NCI-H460 (cell line): ENCODE results near the gene ZFPM1. TPM values are rescaled to one million over a fixed set of nuclear protein-coding genes. Genes with fewer than 3 reads are reported as not detected.

Source experiments
- DNase-seq: peaks from one replicate; pipeline ENCODE4 v3.0.0-alpha.2; 2016; ENCODE audit warnings: low read depth; ENCODE audit errors: extremely low read depth
- total RNA-seq: library from RNA; depleted of rRNA; stranded (reverse); fragments of >200 nt; shearing (Covaris generic); gene quantifications from 2 replicates; pipeline ENCODE4 v1.2.3, GENCODE V29; 2014

ZFPM1 gene
- total RNA-seq, 1 experiment from 2014 or later, result 0.67 TPM

GRCh38 chr16:88524274-88524972 is 71.3 kb downstream of the ZFPM1 start:
- DNase-seq, result no peak

GRCh38 chr16:88524973-88525662 is 72.0 kb downstream of the ZFPM1 start:
- no peak for DNase-seq

DNA sequence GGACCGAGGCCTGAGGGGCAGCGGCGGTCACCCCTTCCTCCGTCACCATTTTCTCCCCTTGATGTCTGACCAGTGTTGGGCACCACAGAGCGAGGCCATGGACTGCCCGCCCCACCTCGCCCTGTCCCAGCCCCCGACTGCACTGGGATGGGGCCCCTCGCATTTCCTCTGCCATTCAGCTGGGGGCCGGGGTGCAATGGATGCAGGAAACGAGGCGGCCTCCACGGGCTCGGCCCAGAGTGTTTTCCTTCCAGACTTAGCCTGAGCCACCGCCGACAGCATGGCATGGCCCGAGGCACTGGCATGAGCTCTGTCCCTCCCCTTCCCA is 72.5 kb downstream of the ZFPM1 start:
- DNase-seq, result no peak

DNA sequence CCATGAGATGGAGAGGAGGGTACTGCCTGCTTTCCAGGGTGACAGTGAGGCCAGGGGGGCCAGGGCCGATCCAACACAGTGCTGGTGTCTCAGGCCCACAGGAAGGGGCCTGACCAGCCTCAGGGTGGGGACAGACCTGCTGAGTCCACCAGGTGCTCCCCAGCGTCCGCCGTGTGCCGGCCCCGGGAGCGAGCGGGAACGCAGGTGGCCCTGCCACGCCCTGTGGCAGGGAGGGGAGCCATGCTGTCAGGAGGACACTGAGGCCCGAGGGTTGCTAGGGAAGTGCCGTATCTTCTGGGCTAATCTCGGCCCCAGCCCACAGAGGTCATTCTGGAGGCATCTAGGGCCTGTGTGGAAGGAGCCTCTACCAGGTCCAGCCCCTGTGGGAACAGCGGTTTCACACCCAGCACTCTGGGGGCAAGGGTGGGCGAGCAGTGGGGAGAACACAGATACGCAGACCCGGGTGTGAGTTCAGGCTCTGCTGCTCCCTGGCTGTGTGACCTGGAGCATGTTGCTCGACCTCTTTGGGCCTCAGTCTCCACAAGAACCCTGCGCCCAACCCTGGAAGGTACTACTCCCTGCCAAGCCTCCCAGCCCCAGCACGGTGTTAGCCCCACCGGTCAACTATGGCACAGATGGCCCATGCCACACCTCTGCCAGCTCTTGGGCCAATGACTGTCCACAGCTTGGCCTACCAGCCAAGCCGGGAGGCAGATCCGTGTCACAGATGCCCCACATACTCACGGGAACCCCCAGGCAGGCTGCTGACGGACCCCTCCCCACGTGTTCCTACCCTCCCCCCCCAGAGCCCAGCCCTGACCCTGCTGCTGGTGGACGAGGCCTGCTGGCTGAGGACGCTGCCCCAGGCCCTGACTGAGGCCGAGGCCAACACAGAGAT is 73.2 kb downstream of the ZFPM1 start:
- no peak for DNase-seq

DNA sequence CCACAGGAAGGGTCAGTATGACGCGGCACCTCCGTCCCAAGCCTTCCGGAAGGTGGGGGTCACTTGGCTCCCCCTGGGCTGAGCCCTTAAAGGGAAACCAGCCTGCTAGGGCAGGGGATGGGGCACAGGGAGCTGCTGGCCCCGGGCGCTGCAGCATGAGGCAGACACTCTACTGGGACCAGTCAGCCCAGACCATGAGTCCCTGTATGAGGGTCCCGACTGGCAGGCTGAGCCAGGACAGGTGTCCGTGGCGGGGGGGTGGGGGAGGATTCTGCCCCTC is 73.8 kb downstream of the ZFPM1 start:
- DNase-seq, result no peak

- DNase-seq, result no peak
Observed at GRCh38 chr16:88527186-88527936, 74.3 kb downstream of the ZFPM1 start.

DNA sequence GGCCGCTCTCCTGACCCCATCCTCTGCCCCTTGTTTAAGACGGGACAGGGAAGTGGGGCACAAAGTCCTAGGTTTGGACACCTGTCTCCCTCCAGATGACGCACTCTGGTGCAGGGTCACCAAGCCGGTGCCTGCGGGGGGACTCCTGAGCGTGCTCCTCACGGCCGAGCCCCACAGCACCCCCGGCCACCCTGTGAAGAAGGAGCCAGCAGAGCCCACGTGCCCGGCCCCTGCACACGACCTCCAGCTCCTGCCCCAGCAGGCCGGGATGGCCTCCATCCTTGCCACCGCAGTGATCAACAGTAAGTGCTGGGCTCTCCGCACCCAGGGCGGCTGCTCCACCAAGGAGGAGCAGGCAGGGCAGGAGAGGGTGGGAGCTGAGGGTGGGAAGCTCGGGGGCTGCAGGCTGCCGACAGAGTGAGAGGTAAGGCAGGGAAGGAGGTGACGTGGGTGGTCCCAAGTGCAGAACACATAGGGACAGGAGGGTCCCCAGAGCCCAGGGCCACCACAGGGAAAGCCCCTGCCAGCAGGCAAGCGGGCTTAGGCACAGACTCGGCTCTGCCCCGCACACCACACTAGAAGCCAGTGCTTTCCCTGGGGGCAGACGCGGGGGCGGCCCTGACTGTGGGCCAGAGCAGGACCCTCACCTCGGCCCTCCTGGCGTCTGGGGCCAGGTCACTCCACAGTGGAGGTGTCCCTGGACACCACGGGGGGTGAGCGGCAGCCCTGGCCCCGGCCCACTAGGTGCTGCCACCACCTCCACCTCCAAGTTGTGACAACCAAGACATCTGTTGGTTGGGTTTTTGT is 75.1 kb downstream of the ZFPM1 start:
- DNase-seq, result no peak

- DNase-seq, result no peak
Observed at GRCh38 chr16:88528902-88529318, 75.8 kb downstream of the ZFPM1 start.

DNA sequence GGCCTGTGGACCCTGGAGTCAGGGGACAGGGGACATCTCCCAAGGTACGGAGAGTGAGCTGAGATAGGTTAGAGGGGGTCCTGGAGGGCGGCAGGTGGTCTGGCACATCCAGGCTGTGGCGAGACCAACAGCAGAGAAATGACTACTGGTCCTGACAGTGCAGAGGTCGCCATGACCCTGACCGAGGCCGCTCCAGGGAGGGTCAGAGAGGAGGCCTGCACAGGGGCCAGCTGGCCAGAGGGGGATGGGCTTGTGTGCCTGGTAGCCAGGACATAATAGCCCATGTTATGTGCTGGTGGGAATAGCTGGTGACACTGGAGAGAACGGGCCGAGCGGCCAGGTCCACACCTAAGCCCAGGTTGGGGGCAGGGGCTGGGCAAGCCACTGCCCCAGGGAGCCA is 76.5 kb downstream of the ZFPM1 start:
- DNase-seq, result no peak

GRCh38 chr16:88530051-88530857 is 77.2 kb downstream of the ZFPM1 start:
- no peak for DNase-seq

DNA sequence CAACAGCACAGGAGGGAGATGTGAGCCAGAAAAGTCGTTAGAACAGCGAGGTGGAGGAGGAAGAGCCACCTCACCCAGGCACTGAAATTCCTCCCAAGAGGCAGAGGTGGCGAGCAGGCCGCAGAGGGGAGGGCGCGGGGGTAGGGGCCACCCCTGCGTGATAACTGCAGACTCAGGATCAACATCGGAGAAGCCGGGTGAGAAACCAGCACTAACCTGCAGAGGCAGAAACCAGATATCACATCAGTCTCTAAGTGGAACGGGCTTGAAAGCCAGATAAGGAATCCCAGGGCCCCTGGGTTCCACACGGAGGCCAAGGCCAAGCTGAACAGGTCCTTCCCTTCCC is 77.8 kb downstream of the ZFPM1 start:
- DNase-seq, result no peak

GRCh38 chr16:88531346-88531745 is 78.3 kb downstream of the ZFPM1 start:
- DNase-seq, result no peak

- no peak for DNase-seq
Observed at GRCh38 chr16:88531931-88532433, 78.9 kb downstream of the ZFPM1 start.

DNA sequence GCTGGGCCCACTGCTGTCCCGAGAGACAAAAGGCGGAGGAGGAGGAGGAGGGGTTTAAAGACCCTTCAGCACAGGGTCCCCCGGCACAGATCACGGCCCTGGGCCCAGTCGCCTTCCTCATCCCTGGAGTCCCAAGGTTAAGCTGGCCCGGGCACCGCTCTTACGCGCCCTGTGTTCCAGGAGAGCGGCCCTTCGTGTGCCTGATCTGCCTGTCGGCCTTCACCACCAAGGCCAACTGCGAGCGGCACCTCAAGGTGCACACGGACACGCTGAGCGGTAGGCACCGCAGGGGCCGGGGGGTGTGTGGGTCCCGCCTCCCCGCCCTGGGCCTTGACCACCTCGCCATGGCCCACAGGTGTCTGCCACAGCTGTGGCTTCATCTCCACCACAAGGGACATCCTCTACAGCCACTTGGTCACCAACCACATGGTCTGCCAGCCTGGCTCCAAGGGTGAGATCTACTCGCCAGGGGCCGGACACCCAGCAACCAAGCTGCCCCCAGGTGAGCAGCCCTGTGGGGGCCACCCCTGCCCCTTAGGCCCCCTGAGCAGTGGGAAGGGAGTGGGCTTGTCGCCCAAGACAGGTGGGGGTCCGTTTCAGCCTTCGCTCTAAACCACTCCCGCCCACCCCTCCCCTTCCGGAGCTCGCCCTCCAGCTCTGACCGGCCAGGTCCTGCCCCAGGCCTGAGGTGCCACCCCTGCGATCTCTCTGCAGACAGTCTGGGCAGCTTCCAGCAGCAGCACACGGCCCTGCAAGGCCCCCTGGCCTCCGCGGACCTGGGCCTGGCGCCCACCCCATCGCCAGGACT is 79.6 kb downstream of the ZFPM1 start:
- DNase-seq, result no peak

- DNase-seq, result no peak
Observed at GRCh38 chr16:88533381-88533917, 80.4 kb downstream of the ZFPM1 start.

DNA sequence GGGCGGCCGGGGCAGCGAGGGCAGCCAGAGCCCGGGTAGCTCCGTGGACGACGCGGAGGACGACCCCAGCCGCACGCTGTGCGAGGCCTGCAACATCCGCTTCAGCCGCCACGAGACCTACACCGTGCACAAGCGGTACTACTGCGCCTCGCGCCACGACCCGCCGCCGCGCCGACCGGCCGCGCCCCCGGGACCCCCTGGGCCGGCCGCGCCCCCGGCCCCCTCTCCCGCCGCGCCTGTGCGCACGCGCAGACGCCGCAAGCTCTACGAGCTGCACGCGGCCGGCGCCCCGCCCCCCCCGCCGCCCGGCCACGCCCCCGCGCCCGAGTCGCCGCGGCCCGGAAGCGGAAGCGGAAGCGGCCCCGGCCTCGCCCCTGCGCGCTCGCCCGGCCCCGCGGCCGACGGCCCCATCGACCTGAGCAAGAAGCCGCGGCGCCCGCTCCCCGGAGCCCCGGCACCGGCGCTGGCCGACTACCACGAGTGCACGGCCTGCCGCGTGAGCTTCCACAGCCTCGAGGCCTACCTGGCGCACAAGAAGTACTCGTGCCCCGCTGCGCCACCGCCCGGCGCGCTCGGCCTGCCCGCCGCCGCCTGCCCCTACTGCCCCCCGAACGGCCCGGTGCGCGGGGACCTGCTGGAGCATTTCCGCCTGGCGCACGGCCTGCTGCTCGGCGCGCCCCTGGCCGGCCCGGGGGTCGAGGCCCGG is 81.0 kb downstream of the ZFPM1 start:
- DNase-seq, result peak; percentile 49

GRCh38 chr16:88534638-88535190 is 81.6 kb downstream of the ZFPM1 start:
- DNase-seq, result no peak
